Measurements from ENCODE around the gene BARHL2.

The BARHL2 gene

GRCh38 chr1:90711696-90712095, 5.4 kb downstream of the BARHL2 start:
- no peak for DNase-seq (ENCODE audit: insufficient read length, low spot score)
- FAIRE-seq: no peak

- FAIRE-seq (no peak), DNase-seq (ENCODE audit: insufficient read length, low spot score) (no peak)
These were observed 6.2 kb downstream of the BARHL2 start for GRCh38 chr1:90710579-90711536.

GRCh38 chr1:90709535-90709934, 7.6 kb downstream of the BARHL2 start:
- no peak for DNase-seq (ENCODE audit: insufficient read length, low spot score)
- no peak for FAIRE-seq

GRCh38 chr1:90708826-90709225, 8.3 kb downstream of the BARHL2 start:
- no peak for FAIRE-seq
- no peak for DNase-seq (ENCODE audit: insufficient read length, low spot score)

GRCh38 chr1:90708236-90708786, 8.8 kb downstream of the BARHL2 start:
- DNase-seq (ENCODE audit: insufficient read length, low spot score) (no peak), FAIRE-seq (no peak)

GRCh38 chr1:90707363-90707710, 9.8 kb downstream of the BARHL2 start:
- FAIRE-seq: no peak
- no peak for DNase-seq (ENCODE audit: insufficient read length, low spot score)

- FAIRE-seq (no peak), DNase-seq (ENCODE audit: insufficient read length, low spot score) (no peak)
These were observed 10.4 kb downstream of the BARHL2 start for GRCh38 chr1:90706437-90707362.

- FAIRE-seq (no peak), DNase-seq (ENCODE audit: insufficient read length, low spot score) (no peak)
These were observed 11.1 kb downstream of the BARHL2 start for GRCh38 chr1:90705956-90706355.

- no peak for FAIRE-seq
- no peak for DNase-seq (ENCODE audit: insufficient read length, low spot score)
These were observed 12.3 kb downstream of the BARHL2 start for GRCh38 chr1:90704817-90705216.

- no peak for DNase-seq (ENCODE audit: insufficient read length, low spot score)
- no peak for FAIRE-seq
These were observed 22.3 kb downstream of the BARHL2 start for GRCh38 chr1:90694846-90695245.

- FAIRE-seq: no peak
- DNase-seq (ENCODE audit: insufficient read length, low spot score): no peak
These were observed 29.4 kb downstream of the BARHL2 start for GRCh38 chr1:90687747-90688146.

- DNase-seq (ENCODE audit: insufficient read length, low spot score) (no peak), FAIRE-seq (no peak)
These were observed 41.8 kb downstream of the BARHL2 start for GRCh38 chr1:90675161-90675847.

GRCh38 chr1:90671741-90672140, 45.4 kb downstream of the BARHL2 start:
- no peak for DNase-seq (ENCODE audit: insufficient read length, low spot score)
- FAIRE-seq: no peak

GRCh38 chr1:90671251-90671650, 45.9 kb downstream of the BARHL2 start:
- DNase-seq (ENCODE audit: insufficient read length, low spot score) (no peak), FAIRE-seq (no peak)
